HL-60 (cell line): ENCODE results near the gene GPRC5B.

ENCODE experiments used
- CTCF ChIP-seq: IDR thresholded peaks from one replicate; pipeline ENCODE4 v1.5.1; 2011; ENCODE audit warnings: low read length, control low read depth, inconsistent platforms; ENCODE audit not compliant: insufficient read depth
- POLR2AphosphoS5 ChIP-seq: IDR thresholded peaks from 2 replicates; pipeline ENCODE4 v1.6.1; 2012; ENCODE audit warnings: low read depth
- REST ChIP-seq: IDR thresholded peaks from 2 replicates; pipeline ENCODE4 v1.6.1; 2012; ENCODE audit warnings: low read depth; ENCODE audit not compliant: insufficient replicate concordance
- SPI1 ChIP-seq: IDR thresholded peaks from 2 replicates; pipeline ENCODE4 v1.6.1; 2012; ENCODE audit warnings: low read depth, mild to moderate bottlenecking, borderline replicate concordance

GRCh38 chr16:19878757-19879156 lies 5.9 kb downstream of the GPRC5B start:
- TF ChIP-seq CTCF (no peak), POLR2AphosphoS5 (no peak), REST (no peak), SPI1 (no peak)
